Osteoblast (primary cell): ENCODE results near the gene WWTR1. TPM values are rescaled to one million over a fixed set of nuclear protein-coding genes. Genes with fewer than 3 reads are reported as not detected.

Experiments used
- DNase-seq: peaks from one replicate; pipeline ENCODE4 v3.0.0; 2011; ENCODE audit warnings: low spot score, mixed read lengths; ENCODE audit not compliant: insufficient read length; ENCODE audit errors: missing footprints
- H2AFZ ChIP-seq: 2 replicates; pipeline ENCODE4 v1.6.0; 2011; ENCODE audit warnings: mild to moderate bottlenecking, low read length
- H3K27ac ChIP-seq: 2 replicates; pipeline ENCODE4 v1.5.1; 2011; ENCODE audit warnings: mild to moderate bottlenecking, low read depth, low read length, moderate library complexity
- H3K27me3 ChIP-seq: 2 replicates; pipeline ENCODE4 v1.6.0; 2012; ENCODE audit warnings: mild to moderate bottlenecking, control low read depth, inconsistent platforms, low read length, moderate library complexity; ENCODE audit not compliant: insufficient read depth
- H3K36me3 ChIP-seq: 2 replicates; pipeline ENCODE4 v1.5.1; 2011; ENCODE audit warnings: mild to moderate bottlenecking, low read length, control low read depth, moderate library complexity; ENCODE audit not compliant: insufficient read depth
- H3K4me1 ChIP-seq: 2 replicates; pipeline ENCODE4 v1.5.1; 2011; ENCODE audit warnings: mild to moderate bottlenecking, low read length, control low read depth, moderate library complexity; ENCODE audit not compliant: insufficient read depth
- H3K4me2 ChIP-seq: 2 replicates; pipeline ENCODE4 v1.6.0; 2011; ENCODE audit warnings: mild to moderate bottlenecking, low read length; ENCODE audit not compliant: insufficient read depth
- H3K4me3 ChIP-seq: fragments of 200-600 bp; sonication (generic); 3 replicates; pipeline ENCODE4 v1.5.1; 2012; ENCODE audit warnings: mild to moderate bottlenecking, low read length, inconsistent platforms; ENCODE audit not compliant: insufficient read depth
- H3K79me2 ChIP-seq: 2 replicates; pipeline ENCODE4 v1.6.0; 2012; ENCODE audit warnings: mild to moderate bottlenecking, low read length, control low read depth, inconsistent platforms; ENCODE audit not compliant: insufficient read depth
- H3K9me3 ChIP-seq: 2 replicates; pipeline ENCODE4 v1.5.1; 2011; ENCODE audit warnings: low read depth, low read length, control low read depth
- H4K20me1 ChIP-seq: 2 replicates; pipeline ENCODE4 v1.6.0; 2012; ENCODE audit warnings: mild to moderate bottlenecking, low read length, control low read depth; ENCODE audit not compliant: insufficient read depth
- total RNA-seq: library from RNA; depleted of rRNA; stranded (reverse); fragments of >200 nt; gene quantifications from 2 replicates; pipeline ENCODE4 v1.2.3, GENCODE V29; 2012
- TF ChIP-seq, protein P1 (sequence below): IDR thresholded peaks from 2 replicates; pipeline ENCODE4 v1.5.1; 2011; ENCODE audit warnings: mild to moderate bottlenecking, low read depth, low read length, moderate library complexity; ENCODE audit errors: extremely low read depth

The WWTR1 gene
- total RNA-seq, 1 donor = 84.7 TPM

- H3K36me3 ChIP-seq = peaks cover 13% of the 10 kb centered on the region
- H3K27ac ChIP-seq = no peak overlapping the region
- peaks cover 99% of the 10 kb centered on the region for H3K79me2 ChIP-seq
- peaks cover 25% of the 10 kb centered on the region for H3K4me1 ChIP-seq
- TF ChIP-seq, protein P1, sequence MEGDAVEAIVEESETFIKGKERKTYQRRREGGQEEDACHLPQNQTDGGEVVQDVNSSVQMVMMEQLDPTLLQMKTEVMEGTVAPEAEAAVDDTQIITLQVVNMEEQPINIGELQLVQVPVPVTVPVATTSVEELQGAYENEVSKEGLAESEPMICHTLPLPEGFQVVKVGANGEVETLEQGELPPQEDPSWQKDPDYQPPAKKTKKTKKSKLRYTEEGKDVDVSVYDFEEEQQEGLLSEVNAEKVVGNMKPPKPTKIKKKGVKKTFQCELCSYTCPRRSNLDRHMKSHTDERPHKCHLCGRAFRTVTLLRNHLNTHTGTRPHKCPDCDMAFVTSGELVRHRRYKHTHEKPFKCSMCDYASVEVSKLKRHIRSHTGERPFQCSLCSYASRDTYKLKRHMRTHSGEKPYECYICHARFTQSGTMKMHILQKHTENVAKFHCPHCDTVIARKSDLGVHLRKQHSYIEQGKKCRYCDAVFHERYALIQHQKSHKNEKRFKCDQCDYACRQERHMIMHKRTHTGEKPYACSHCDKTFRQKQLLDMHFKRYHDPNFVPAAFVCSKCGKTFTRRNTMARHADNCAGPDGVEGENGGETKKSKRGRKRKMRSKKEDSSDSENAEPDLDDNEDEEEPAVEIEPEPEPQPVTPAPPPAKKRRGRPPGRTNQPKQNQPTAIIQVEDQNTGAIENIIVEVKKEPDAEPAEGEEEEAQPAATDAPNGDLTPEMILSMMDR = no peak
- no peak overlapping the region for H3K4me3 ChIP-seq
- DNase-seq = no peak
- peaks cover 36% of the 10 kb centered on the region for H4K20me1 ChIP-seq
- H3K4me2 ChIP-seq = no peak overlapping the region
- H3K9me3 ChIP-seq = no peaks in the 10 kb centered on the region
- H2AFZ ChIP-seq = no peak overlapping the region
- H3K27me3 ChIP-seq = no peaks in the 10 kb centered on the region
These were observed 23.8 kb downstream of the WWTR1 start for GRCh38 chr3:149634072-149634471.

DNA sequence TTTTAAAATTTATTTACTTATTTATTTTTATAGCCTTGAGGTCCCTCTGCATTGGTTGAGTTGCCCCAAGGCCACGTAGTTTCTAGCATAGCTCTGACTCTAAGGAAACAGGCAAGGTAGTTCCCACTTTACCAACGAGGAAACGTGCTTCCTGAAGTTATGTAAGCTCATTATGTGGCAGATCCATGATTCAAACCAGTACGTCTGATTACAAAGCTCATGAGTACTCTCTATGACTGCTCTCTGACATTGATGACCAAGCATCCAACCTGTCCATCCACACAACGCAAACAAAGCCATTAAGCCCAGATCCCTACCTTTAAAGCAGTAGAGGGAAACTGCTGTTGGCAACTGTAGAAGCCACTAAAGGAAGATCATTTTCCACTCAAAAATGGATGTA lies 25.6 kb downstream of the WWTR1 start:
- Histone ChIP-seq H4K20me1 (peaks cover 42% of the 10 kb centered on the region), H3K4me3 (no peak overlapping the region), H3K9me3 (no peaks in the 10 kb centered on the region), H3K27me3 (no peaks in the 10 kb centered on the region), H3K79me2 (peaks cover 97% of the 10 kb centered on the region), H3K27ac (no peak overlapping the region), H3K4me2 (no peak overlapping the region), H3K4me1 (peaks cover 14% of the 10 kb centered on the region), H3K36me3 (peaks cover 13% of the 10 kb centered on the region), H2AFZ (no peak overlapping the region)
- no peak for DNase-seq
- TF ChIP-seq, protein P1 = no peak

GRCh38 chr3:149630806-149631205 lies 27.0 kb downstream of the WWTR1 start:
- H2AFZ ChIP-seq = no peak overlapping the region
- no peak overlapping the region for H3K4me3 ChIP-seq
- peaks cover 97% of the 10 kb centered on the region for H3K79me2 ChIP-seq
- H3K4me2 ChIP-seq = no peak overlapping the region
- peaks cover 13% of the 10 kb centered on the region for H3K36me3 ChIP-seq
- no peaks in the 10 kb centered on the region for H3K27me3 ChIP-seq
- TF ChIP-seq, protein P1 = no peak
- no peaks in the 10 kb centered on the region for H3K9me3 ChIP-seq
- peaks cover 50% of the 10 kb centered on the region for H4K20me1 ChIP-seq
- DNase-seq = no peak
- no peak overlapping the region for H3K27ac ChIP-seq
- H3K4me1 ChIP-seq = peaks cover 21% of the 10 kb centered on the region

DNA sequence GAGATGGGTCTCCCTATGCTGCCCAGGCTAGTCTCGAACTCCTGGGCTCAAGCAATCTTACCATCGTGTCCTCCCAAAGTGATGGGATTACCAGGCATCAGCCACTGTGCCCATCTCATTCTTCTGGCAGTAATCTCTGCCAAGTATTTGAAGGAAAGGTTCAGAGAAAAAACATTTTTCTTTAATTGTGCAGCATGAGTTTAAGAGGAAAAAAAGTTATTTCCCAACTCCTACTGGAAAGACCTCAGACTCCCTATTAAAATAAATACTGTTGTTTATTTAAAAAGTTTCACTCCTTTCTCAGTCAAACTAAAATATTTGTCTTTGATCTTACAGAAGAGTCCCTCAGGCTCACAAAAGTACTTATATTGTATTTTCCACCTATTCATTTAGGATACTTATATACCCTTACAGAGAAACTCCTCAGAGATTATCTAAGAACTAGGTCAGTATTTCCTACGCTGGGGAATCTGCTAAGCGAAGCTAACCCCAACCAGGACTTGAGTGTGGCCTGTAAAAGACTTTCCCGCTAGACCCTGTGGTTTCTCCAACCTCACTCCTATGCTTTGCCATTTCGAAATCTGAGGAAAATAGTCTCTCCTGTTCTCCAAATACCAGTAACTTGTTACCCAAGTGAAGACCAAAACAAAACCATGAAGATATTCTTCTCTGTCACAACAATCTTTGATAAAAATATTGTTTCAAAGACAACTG lies 28.7 kb downstream of the WWTR1 start:
- no peaks in the 10 kb centered on the region for H3K9me3 ChIP-seq
- H3K27me3 ChIP-seq = no peaks in the 10 kb centered on the region
- H3K36me3 ChIP-seq = peaks cover 8% of the 10 kb centered on the region
- H3K4me2 ChIP-seq = peak overlapping the region; percentile 12
- DNase-seq = no peak
- peaks cover 95% of the 10 kb centered on the region for H3K79me2 ChIP-seq
- no peak overlapping the region for H3K4me3 ChIP-seq
- peak overlapping the region; percentile 60 for H3K27ac ChIP-seq
- TF ChIP-seq, protein P1 = no peak
- H2AFZ ChIP-seq = no peak overlapping the region
- H4K20me1 ChIP-seq = peaks cover 44% of the 10 kb centered on the region
- peaks cover 30% of the 10 kb centered on the region for H3K4me1 ChIP-seq
